K562 (cell line): ENCODE data around the gene SLC8A2. TPM values are rescaled to one million over a fixed set of nuclear protein-coding genes. Genes with fewer than 3 reads are reported as not detected.

ENCODE experiments used
- KDM1A ChIP-seq, 2 experiments: fragments of 450-650 bp; IDR thresholded peaks; 2 replicates each; pipeline ENCODE4 v1.6.1; 2016; ENCODE audit warnings: mild to moderate bottlenecking in 2 of 2
- MAFK ChIP-seq: IDR thresholded peaks from 2 replicates; pipeline ENCODE4 v1.6.1; 2011; ENCODE audit warnings: low read length, improper control_type of control experiment
- MCM2 ChIP-seq: fragments of 450-650 bp; IDR thresholded peaks from 2 replicates; pipeline ENCODE4 v1.6.1; 2017; ENCODE audit warnings: low read depth, mild to moderate bottlenecking
- NR2C1 ChIP-seq, 2 experiments: fragments of 450-650 bp; IDR thresholded peaks; 2 replicates each; pipeline ENCODE4 v1.6.1; 2017; ENCODE audit warnings: mild to moderate bottlenecking in 2 of 2, antibody characterized with exemption in 1 of 2, inconsistent platforms in 1 of 2, missing compliant biosample characterization in 1 of 2, missing genetic modification characterization in 1 of 2
- NR2F6 ChIP-seq: fragments of 450-650 bp; formaldehyde crosslinking; IDR thresholded peaks from 2 replicates; pipeline ENCODE4 v1.4.0; 2020; ENCODE audit warnings: mild to moderate bottlenecking
- PHTF2 ChIP-seq: fragments of 250-450 bp; sonication (Bioruptor Pico); IDR thresholded peaks from 2 replicates; pipeline ENCODE4 v1.5.0; 2021; ENCODE audit warnings: mild to moderate bottlenecking
- RUNX1 ChIP-seq: sonication (generic); IDR thresholded peaks from 2 replicates; pipeline ENCODE4 v1.6.1; 2016; ENCODE audit warnings: antibody characterized with exemption, low read depth
- SETDB1 ChIP-seq: IDR thresholded peaks from one replicate; pipeline ENCODE4 v1.6.1; 2012; ENCODE audit warnings: low read length, control low read depth, inconsistent platforms
- ZBTB9 ChIP-seq: fragments of 450-650 bp; formaldehyde crosslinking; IDR thresholded peaks from 2 replicates; pipeline ENCODE4 v1.4.0; 2020; ENCODE audit warnings: mild to moderate bottlenecking, moderate library complexity
- ZNF699 ChIP-seq: fragments of 250-450 bp; sonication (Bioruptor Pico); IDR thresholded peaks from 2 replicates; pipeline ENCODE4 v1.8.0; 2021; ENCODE audit warnings: mild to moderate bottlenecking, moderate library complexity; ENCODE audit not compliant: insufficient replicate concordance
- polyA plus RNA-seq, 8 experiments: library from polyadenylated mRNA; depleted of rRNA in 4 of 8; stranded (reverse) in 5 of 8; unstranded in 3 of 8; fragments of >200 nt; fragmentation: Nextera tagmentation in 2 of 8; fragmentation: Illumina TruSeq in 1 of 8; extraction: Ambion mirVana in 2 of 8; extraction: Trizol in 1 of 8; gene quantifications; 2 replicates each; pipeline versions ENCODE4 v1.2.1 to v1.2.3, GENCODE V29; 2011 to 2014; ENCODE audit warnings: inconsistent platforms in 1 of 8, missing spikeins in 1 of 8
- total RNA-seq, 7 experiments: library from RNA; depleted of rRNA in 6 of 7; stranded (reverse); fragments of >200 nt in 6 of 7; fragmentation: Illumina TruSeq in 2 of 7; extraction: Trizol in 2 of 7; gene quantifications; 2 replicates each; pipeline versions ENCODE4 v1.2.1 to v1.2.3, GENCODE V29; 2011 to 2021; ENCODE audit warnings: low replicate concordance in 1 of 7
- TF ChIP-seq, protein P1 (sequence below), 2 experiments: fragments of 450-650 bp; formaldehyde crosslinking in 1 of 2; IDR thresholded peaks; 2 replicates each; pipeline versions ENCODE4 v1.4.0 to v1.6.1; 2014 to 2020; ENCODE audit warnings: mild to moderate bottlenecking in 2 of 2, borderline replicate concordance in 1 of 2, low read depth in 1 of 2
- TF ChIP-seq, protein P2 (sequence below): conservative IDR thresholded peaks from 2 replicates; pipeline ENCODE4 v1.6.1; 2011; ENCODE audit warnings: low read depth, mild to moderate bottlenecking, low read length; ENCODE audit not compliant: control insufficient read depth
- TF ChIP-seq, protein P3 (sequence below): sonication (generic); formaldehyde crosslinking; IDR thresholded peaks from 2 replicates; pipeline ENCODE4 v1.8.1; 2022; ENCODE audit warnings: missing genetic modification reagents
- TF ChIP-seq, protein P4 (sequence below): fragments of 450-650 bp; IDR thresholded peaks from 2 replicates; pipeline ENCODE4 v1.6.1; 2017; ENCODE audit warnings: mild to moderate bottlenecking, moderate library complexity

The SLC8A2 gene
- total and polyA plus RNA-seq, 9 of the 15 experiments (the other 6 are each of a cell fraction or from before 2014, with no cell fraction given): 0.07 to 0.66 (median 0.24) TPM; not detected in 3

DNA sequence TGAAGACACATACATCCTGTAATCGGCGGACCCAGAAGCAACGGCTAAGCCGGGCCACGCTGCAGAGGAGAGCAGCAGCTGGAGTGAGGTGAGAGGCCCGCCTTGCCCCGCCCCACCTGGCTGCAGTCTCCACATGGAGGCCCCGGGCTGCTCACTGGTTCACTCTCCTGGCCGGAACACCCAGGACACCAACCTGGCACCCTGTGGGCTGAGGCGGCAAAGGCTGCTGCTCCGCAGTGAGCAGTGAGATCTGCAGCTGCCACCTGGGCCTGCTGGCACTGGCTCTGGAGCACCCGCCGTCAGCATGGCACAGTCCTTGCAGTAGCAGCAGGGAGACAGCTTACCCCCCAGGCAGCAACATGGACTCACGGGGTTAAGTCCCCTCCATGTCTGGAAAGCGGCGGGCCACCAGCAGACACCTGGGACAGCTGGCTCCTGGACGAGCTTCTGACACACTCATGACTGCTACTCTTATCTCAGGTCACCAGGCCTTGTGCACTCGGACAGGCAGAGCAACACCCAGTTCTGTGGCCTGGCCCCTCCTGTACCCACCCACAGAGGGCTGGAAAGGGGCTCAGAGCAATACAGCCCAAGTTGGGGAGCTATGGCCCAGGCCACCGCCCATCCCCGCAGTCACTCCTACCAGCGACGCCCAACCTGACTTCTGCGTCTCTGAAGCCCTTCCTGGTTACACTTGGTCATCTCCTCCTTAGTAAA lies 25.5 kb upstream of the SLC8A2 start (continued):
- TF ChIP-seq, protein P1, sequence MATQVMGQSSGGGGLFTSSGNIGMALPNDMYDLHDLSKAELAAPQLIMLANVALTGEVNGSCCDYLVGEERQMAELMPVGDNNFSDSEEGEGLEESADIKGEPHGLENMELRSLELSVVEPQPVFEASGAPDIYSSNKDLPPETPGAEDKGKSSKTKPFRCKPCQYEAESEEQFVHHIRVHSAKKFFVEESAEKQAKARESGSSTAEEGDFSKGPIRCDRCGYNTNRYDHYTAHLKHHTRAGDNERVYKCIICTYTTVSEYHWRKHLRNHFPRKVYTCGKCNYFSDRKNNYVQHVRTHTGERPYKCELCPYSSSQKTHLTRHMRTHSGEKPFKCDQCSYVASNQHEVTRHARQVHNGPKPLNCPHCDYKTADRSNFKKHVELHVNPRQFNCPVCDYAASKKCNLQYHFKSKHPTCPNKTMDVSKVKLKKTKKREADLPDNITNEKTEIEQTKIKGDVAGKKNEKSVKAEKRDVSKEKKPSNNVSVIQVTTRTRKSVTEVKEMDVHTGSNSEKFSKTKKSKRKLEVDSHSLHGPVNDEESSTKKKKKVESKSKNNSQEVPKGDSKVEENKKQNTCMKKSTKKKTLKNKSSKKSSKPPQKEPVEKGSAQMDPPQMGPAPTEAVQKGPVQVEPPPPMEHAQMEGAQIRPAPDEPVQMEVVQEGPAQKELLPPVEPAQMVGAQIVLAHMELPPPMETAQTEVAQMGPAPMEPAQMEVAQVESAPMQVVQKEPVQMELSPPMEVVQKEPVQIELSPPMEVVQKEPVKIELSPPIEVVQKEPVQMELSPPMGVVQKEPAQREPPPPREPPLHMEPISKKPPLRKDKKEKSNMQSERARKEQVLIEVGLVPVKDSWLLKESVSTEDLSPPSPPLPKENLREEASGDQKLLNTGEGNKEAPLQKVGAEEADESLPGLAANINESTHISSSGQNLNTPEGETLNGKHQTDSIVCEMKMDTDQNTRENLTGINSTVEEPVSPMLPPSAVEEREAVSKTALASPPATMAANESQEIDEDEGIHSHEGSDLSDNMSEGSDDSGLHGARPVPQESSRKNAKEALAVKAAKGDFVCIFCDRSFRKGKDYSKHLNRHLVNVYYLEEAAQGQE (IDR thresholded peaks at IDR 0.05; ENCODE audit: borderline replicate concordance): no peak
- TF ChIP-seq, protein P1 (CRISPR knock-in tag; IDR thresholded peaks at IDR 0.05; ENCODE audit: low read depth): no peak
- TF ChIP-seq, protein P2, sequence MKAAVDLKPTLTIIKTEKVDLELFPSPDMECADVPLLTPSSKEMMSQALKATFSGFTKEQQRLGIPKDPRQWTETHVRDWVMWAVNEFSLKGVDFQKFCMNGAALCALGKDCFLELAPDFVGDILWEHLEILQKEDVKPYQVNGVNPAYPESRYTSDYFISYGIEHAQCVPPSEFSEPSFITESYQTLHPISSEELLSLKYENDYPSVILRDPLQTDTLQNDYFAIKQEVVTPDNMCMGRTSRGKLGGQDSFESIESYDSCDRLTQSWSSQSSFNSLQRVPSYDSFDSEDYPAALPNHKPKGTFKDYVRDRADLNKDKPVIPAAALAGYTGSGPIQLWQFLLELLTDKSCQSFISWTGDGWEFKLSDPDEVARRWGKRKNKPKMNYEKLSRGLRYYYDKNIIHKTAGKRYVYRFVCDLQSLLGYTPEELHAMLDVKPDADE: no peak; the same call in none of the 2 replicates
- TF ChIP-seq MCM2 (no peak), ZNF699 (CRISPR knock-in tag) (no peak), PHTF2 (CRISPR knock-in tag) (no peak), NR2F6 (CRISPR knock-in tag) (no peak), RUNX1 (no peak), NR2C1 (IDR thresholded peaks at IDR 0.05) (peak; percentile 24; the same call in 1 of the 2 replicates), NR2C1 (tag; IDR thresholded peaks at IDR 0.05) (peak; percentile 46), ZBTB9 (no peak), MAFK (no peak), KDM1A (IDR thresholded peaks at IDR 0.05) (peak in 1 of 2 experiments; percentile 24; a peak in 1 of 4 replicates), SETDB1 (no peak)
- TF ChIP-seq, protein P3, sequence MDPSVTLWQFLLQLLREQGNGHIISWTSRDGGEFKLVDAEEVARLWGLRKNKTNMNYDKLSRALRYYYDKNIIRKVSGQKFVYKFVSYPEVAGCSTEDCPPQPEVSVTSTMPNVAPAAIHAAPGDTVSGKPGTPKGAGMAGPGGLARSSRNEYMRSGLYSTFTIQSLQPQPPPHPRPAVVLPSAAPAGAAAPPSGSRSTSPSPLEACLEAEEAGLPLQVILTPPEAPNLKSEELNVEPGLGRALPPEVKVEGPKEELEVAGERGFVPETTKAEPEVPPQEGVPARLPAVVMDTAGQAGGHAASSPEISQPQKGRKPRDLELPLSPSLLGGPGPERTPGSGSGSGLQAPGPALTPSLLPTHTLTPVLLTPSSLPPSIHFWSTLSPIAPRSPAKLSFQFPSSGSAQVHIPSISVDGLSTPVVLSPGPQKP (CRISPR knock-in tag): no peak
- TF ChIP-seq, protein P4, sequence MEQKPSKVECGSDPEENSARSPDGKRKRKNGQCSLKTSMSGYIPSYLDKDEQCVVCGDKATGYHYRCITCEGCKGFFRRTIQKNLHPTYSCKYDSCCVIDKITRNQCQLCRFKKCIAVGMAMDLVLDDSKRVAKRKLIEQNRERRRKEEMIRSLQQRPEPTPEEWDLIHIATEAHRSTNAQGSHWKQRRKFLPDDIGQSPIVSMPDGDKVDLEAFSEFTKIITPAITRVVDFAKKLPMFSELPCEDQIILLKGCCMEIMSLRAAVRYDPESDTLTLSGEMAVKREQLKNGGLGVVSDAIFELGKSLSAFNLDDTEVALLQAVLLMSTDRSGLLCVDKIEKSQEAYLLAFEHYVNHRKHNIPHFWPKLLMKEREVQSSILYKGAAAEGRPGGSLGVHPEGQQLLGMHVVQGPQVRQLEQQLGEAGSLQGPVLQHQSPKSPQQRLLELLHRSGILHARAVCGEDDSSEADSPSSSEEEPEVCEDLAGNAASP: no peak
